CD14-positive monocyte (primary cell): ENCODE results near the gene SCMH1. TPM values are rescaled to one million over a fixed set of nuclear protein-coding genes. Genes with fewer than 3 reads are reported as not detected.

ENCODE experiments used
- DNase-seq, 3 donors: peaks; one replicate each; pipeline ENCODE4 v3.0.0-alpha.2; 2011 to 2022
- H2AFZ ChIP-seq: 2 replicates; pipeline ENCODE4 v1.6.0; 2012; ENCODE audit warnings: mild to moderate bottlenecking, low read depth, low read length, inconsistent platforms; ENCODE audit not compliant: insufficient read depth, poor library complexity, severe bottlenecking
- H3K27ac ChIP-seq, 2 donors: 1 replicate in 1 of 2; 2 replicates in 1 of 2; pipeline ENCODE4 v1.5.1; 2012 to 2013; ENCODE audit warnings: low read length in 2 of 2, control low read depth in 1 of 2, inconsistent platforms in 1 of 2, low read depth in 1 of 2, mild to moderate bottlenecking in 1 of 2
- H3K27me3 ChIP-seq, 2 donors: one replicate each; pipeline versions ENCODE4 v1.6.0 to v1.6.1; 2011 to 2013; ENCODE audit warnings: low read length in 2 of 2; ENCODE audit not compliant: control insufficient read depth in 2 of 2, insufficient read depth in 2 of 2
- H3K36me3 ChIP-seq, 2 donors: replicated peaks in 1 of 2; 1 replicate in 1 of 2; 2 replicates in 1 of 2; pipeline versions ENCODE4 v1.5.1 to v1.6.1; 2012 to 2013; ENCODE audit warnings: low read length in 2 of 2, control low read depth in 1 of 2, inconsistent platforms in 1 of 2, mild to moderate bottlenecking in 1 of 2; ENCODE audit not compliant: insufficient read depth in 2 of 2, control insufficient read depth in 1 of 2
- H3K4me1 ChIP-seq, 2 donors: 1 replicate in 1 of 2; 2 replicates in 1 of 2; pipeline versions ENCODE4 v1.5.1 to v1.6.1; 2012 to 2013; ENCODE audit warnings: low read length in 2 of 2, control low read depth in 1 of 2, inconsistent platforms in 1 of 2, mild to moderate bottlenecking in 1 of 2, moderate library complexity in 1 of 2; ENCODE audit not compliant: insufficient read depth in 2 of 2, control insufficient read depth in 1 of 2
- H3K4me2 ChIP-seq: replicated peaks from 2 replicates; pipeline ENCODE3; 2012; ENCODE audit warnings: low read length, moderate library complexity, mild to moderate bottlenecking; ENCODE audit not compliant: poor library complexity, severe bottlenecking; ENCODE audit errors: extremely low read depth
- H3K4me3 ChIP-seq, 3 experiments: fragments of 200-600 bp in 1 of 3; sonication (generic) in 1 of 3; replicated peaks in 1 of 3; 1 replicate in 2 of 3; 2 replicates in 1 of 3; pipeline ENCODE4 v1.5.1; 2011 to 2013; ENCODE audit warnings: low read length in 3 of 3, mild to moderate bottlenecking in 3 of 3, control low read depth in 2 of 3, low read depth in 2 of 3, inconsistent platforms in 1 of 3, moderate library complexity in 1 of 3
- H3K79me2 ChIP-seq: 2 replicates; pipeline ENCODE4 v1.6.0; 2012; ENCODE audit warnings: mild to moderate bottlenecking, control low read depth, inconsistent platforms, low read length, moderate library complexity; ENCODE audit not compliant: insufficient read depth
- H3K9ac ChIP-seq: 2 replicates; pipeline ENCODE4 v1.6.0; 2017; ENCODE audit warnings: low read length, mild to moderate bottlenecking; ENCODE audit not compliant: insufficient read depth, poor library complexity, severe bottlenecking
- H3K9me3 ChIP-seq, 2 donors: replicated peaks in 1 of 2; 1 replicate in 1 of 2; 2 replicates in 1 of 2; pipeline versions ENCODE4 v1.5.1 to v1.6.1; 2012 to 2013; ENCODE audit warnings: low read length in 2 of 2, control low read depth in 1 of 2; ENCODE audit not compliant: control insufficient read depth in 1 of 2, insufficient read depth in 1 of 2
- H4K20me1 ChIP-seq: 2 replicates; pipeline ENCODE4 v1.6.0; 2012; ENCODE audit warnings: mild to moderate bottlenecking, low read length, control low read depth, moderate library complexity; ENCODE audit not compliant: insufficient read depth
- H3K27ac Mint-ChIP-seq, 7 donors: one replicate each; pipeline ENCODE4 v1.8.0; 2020; ENCODE audit warnings: mild to moderate bottlenecking in 7 of 7, mixed read lengths in 7 of 7, moderate library complexity in 6 of 7, inconsistent platforms in 2 of 7
- H3K27me3 Mint-ChIP-seq, 3 donors: one replicate each; pipeline ENCODE4 v1.8.0; 2021 to 2022; ENCODE audit warnings: low read depth in 3 of 3, mild to moderate bottlenecking in 3 of 3, mixed read lengths in 3 of 3, moderate library complexity in 3 of 3, inconsistent platforms in 1 of 3
- H3K36me3 Mint-ChIP-seq, 2 donors: one replicate each; pipeline ENCODE4 v1.8.0; 2020; ENCODE audit warnings: mixed read lengths in 2 of 2, inconsistent platforms in 1 of 2, mild to moderate bottlenecking in 1 of 2
- H3K4me1 Mint-ChIP-seq: one replicate; pipeline ENCODE4 v1.8.0; 2020; ENCODE audit warnings: mild to moderate bottlenecking, mixed read lengths
- H3K4me3 Mint-ChIP-seq, 2 donors: one replicate each; pipeline ENCODE4 v1.8.0; 2020; ENCODE audit warnings: mild to moderate bottlenecking in 2 of 2, mixed read lengths in 2 of 2, moderate library complexity in 1 of 2
- H3K9me3 Mint-ChIP-seq, 7 donors: one replicate each; pipeline ENCODE4 v1.8.0; 2020 to 2022; ENCODE audit warnings: mixed read lengths in 7 of 7, mild to moderate bottlenecking in 6 of 7, moderate library complexity in 6 of 7, inconsistent platforms in 2 of 7
- CTCF ChIP-seq: fragments of 200-600 bp; IDR thresholded peaks from one replicate; pipeline ENCODE4 v1.8.0; 2022; ENCODE audit warnings: antibody characterized with exemption, mild to moderate bottlenecking
- WGBS: methylation state at CpG from one replicate; pipeline ENCODE4 v1.1.5; 2013; ENCODE audit warnings: missing lambda C conversion rate; ENCODE audit not compliant: insufficient coverage; 5-methylcytosine and 5-hydroxymethylcytosine counted together
- intact Hi-C, 2 donors: fragments of 100-400 bp; cut with micrococcal nuclease; formaldehyde crosslinking; loops; one replicate each; pipeline versions ENCODE4 v1.15.0 to v1.15.1; 2023
- polyA plus RNA-seq, 3 donors: library from polyadenylated mRNA; depleted of rRNA in 1 of 3; unstranded in 2 of 3; stranded (reverse) in 1 of 3; fragments of 300-500 nt in 2 of 3; fragments of >200 nt in 1 of 3; fragmentation: Illumina TruSeq in 2 of 3; gene quantifications; 1 replicate in 2 of 3; 2 replicates in 1 of 3; pipeline ENCODE4 v1.2.3, GENCODE V29; 2012 to 2021

SCMH1 gene
- polyA plus RNA-seq, 3 donors, result 0.66 to 12.7 (median 0.74) TPM

- DNase-seq, result no peak
- Mint-ChIP-seq H3K27me3 (no peaks in the 10 kb centered on the region), H3K4me3 (no peak overlapping the region), H3K4me1 (peaks cover 7% of the 10 kb centered on the region), H3K9me3 (peaks cover 0 to 2% (median 0%) of the 10 kb centered on the region in 7 donors), H3K36me3 (peaks cover 25 to 31% of the 10 kb centered on the region in 2 donors), H3K27ac (no peak overlapping the region)
- Histone ChIP-seq H3K27me3 (no peaks in the 10 kb centered on the region), H3K4me1 (peaks cover 0 to 10% of the 10 kb centered on the region in 2 donors), H3K4me3 (no peak overlapping the region), H3K27ac (no peak overlapping the region), H3K9me3 (no peaks in the 10 kb centered on the region), H3K4me2 (no peak overlapping the region), H3K36me3 (peaks cover 21 to 78% of the 10 kb centered on the region in 2 donors), H2AFZ (no peak overlapping the region), H3K79me2 (no peaks in the 10 kb centered on the region), H3K9ac (no peak overlapping the region), H4K20me1 (no peaks in the 10 kb centered on the region)
- intact Hi-C loops, result no loop called here
- no peak for TF ChIP-seq CTCF
- 100% methylated on average over 3 of the region's 3 CpGs for WGBS
Observed at GRCh38 chr1:41037116-41037903, 204.8 kb downstream of the SCMH1 start.

GRCh38 chr1:41033272-41033671 lies 208.8 kb downstream of the SCMH1 start:
- no peak overlapping the region for H3K4me3 ChIP-seq
- no peaks in the 10 kb centered on the region for H3K27me3 ChIP-seq
- H3K4me1 ChIP-seq, result no peaks in the 10 kb centered on the region
- no CpG with 5 or more reads among the region's 3 CpGs for WGBS
- no peaks in the 10 kb centered on the region for H3K9me3 ChIP-seq
- no peak for TF ChIP-seq CTCF
- Mint-ChIP-seq H3K36me3 (peaks cover 30 to 43% of the 10 kb centered on the region in 2 donors), H3K27ac (peak overlapping the region in 1 of 7 donors; percentile 13), H3K4me1 (no peaks in the 10 kb centered on the region), H3K4me3 (no peak overlapping the region), H3K9me3 (peaks cover 0 to 2% (median 0%) of the 10 kb centered on the region in 7 donors), H3K27me3 (no peaks in the 10 kb centered on the region)
- H2AFZ ChIP-seq, result no peak overlapping the region
- intact Hi-C loops, result no loop called here
- no peak overlapping the region for H3K9ac ChIP-seq
- no peaks in the 10 kb centered on the region for H4K20me1 ChIP-seq
- no peak for DNase-seq
- no peaks in the 10 kb centered on the region for H3K79me2 ChIP-seq
- H3K36me3 ChIP-seq, result peaks cover 29 to 86% of the 10 kb centered on the region in 2 donors
- no peak overlapping the region for H3K27ac ChIP-seq
- no peak overlapping the region for H3K4me2 ChIP-seq
